Keratinocyte (primary cell): ENCODE data around the gene RGS7BP. TPM values are rescaled to one million over a fixed set of nuclear protein-coding genes. Genes with fewer than 3 reads are reported as not detected.

Experiments used
- DNase-seq: peaks from one replicate; pipeline ENCODE4 v3.0.0-alpha.2; 2011; ENCODE audit warnings: low read depth, missing footprints, low spot score
- FAIRE-seq: peaks from 2 replicates; lab custom pipeline; 2011; peaks lifted over from hg19 to GRCh38; lab: Jason Lieb, UNC
- H2AFZ ChIP-seq: 2 replicates; pipeline ENCODE4 v1.6.0; 2012; ENCODE audit warnings: low read length, control low read depth, inconsistent platforms; ENCODE audit not compliant: control insufficient read depth
- H3K27ac ChIP-seq: 2 replicates; pipeline ENCODE4 v1.5.1; 2011; ENCODE audit warnings: low read length; ENCODE audit not compliant: control insufficient read depth, insufficient read depth
- H3K27me3 ChIP-seq: 3 replicates; pipeline ENCODE4 v1.6.0; 2011; ENCODE audit warnings: low read length; ENCODE audit not compliant: control insufficient read depth, insufficient read depth; ENCODE audit errors: extremely low read depth
- H3K36me3 ChIP-seq, 2 experiments: 2 replicates in 1 of 2; 3 replicates in 1 of 2; pipeline ENCODE4 v1.5.1; 2011; ENCODE audit warnings: low read length in 2 of 2, mild to moderate bottlenecking in 1 of 2; ENCODE audit not compliant: control insufficient read depth in 2 of 2, insufficient read depth in 2 of 2; ENCODE audit errors: extremely low read depth in 1 of 2
- H3K4me1 ChIP-seq: 3 replicates; pipeline ENCODE4 v1.5.1; 2011; ENCODE audit warnings: low read length; ENCODE audit not compliant: control insufficient read depth, insufficient read depth; ENCODE audit errors: extremely low read depth
- H3K4me2 ChIP-seq: 3 replicates; pipeline ENCODE4 v1.6.0; 2011; ENCODE audit warnings: low read depth, low read length; ENCODE audit not compliant: control insufficient read depth, insufficient read depth; ENCODE audit errors: extremely low read depth
- H3K4me3 ChIP-seq, 3 experiments: fragments of 200-600 bp in 1 of 3; sonication (generic) in 1 of 3; 2 replicates in 2 of 3; 3 replicates in 1 of 3; pipeline ENCODE4 v1.5.1; 2011 to 2016; ENCODE audit warnings: low read length in 3 of 3, mild to moderate bottlenecking in 3 of 3, control low read depth in 2 of 3, inconsistent platforms in 1 of 3, low read depth in 1 of 3, mixed read lengths in 1 of 3, mixed run types in 1 of 3, moderate library complexity in 1 of 3; ENCODE audit not compliant: control insufficient read depth in 2 of 3, insufficient read depth in 2 of 3; ENCODE audit errors: extremely low read depth in 1 of 3
- H3K79me2 ChIP-seq: 2 replicates; pipeline ENCODE4 v1.6.0; 2012; ENCODE audit warnings: low read length; ENCODE audit not compliant: control insufficient read depth, insufficient read depth
- H3K9ac ChIP-seq: 3 replicates; pipeline ENCODE4 v1.6.0; 2011; ENCODE audit warnings: low read length; ENCODE audit not compliant: control insufficient read depth, insufficient read depth; ENCODE audit errors: extremely low read depth
- H3K9me1 ChIP-seq: 3 replicates; pipeline ENCODE4 v1.6.0; 2011; ENCODE audit warnings: low read length; ENCODE audit not compliant: control insufficient read depth, insufficient read depth; ENCODE audit errors: extremely low read depth
- H3K9me3 ChIP-seq: 2 replicates; pipeline ENCODE4 v1.5.1; 2012; ENCODE audit warnings: low read depth, low read length; ENCODE audit not compliant: control insufficient read depth
- H4K20me1 ChIP-seq: 3 replicates; pipeline ENCODE4 v1.6.0; 2011; ENCODE audit warnings: low read length; ENCODE audit not compliant: control insufficient read depth, insufficient read depth; ENCODE audit errors: extremely low read depth
- CTCF ChIP-seq, 3 experiments: IDR thresholded peaks in 1 of 3; conservative IDR thresholded peaks in 1 of 3; optimal IDR thresholded peaks in 1 of 3; 2 replicates in 2 of 3; 3 replicates in 1 of 3; pipeline versions ENCODE3 to v1.5.1; 2011; ENCODE audit warnings: low read length in 3 of 3, mild to moderate bottlenecking in 3 of 3, moderate library complexity in 2 of 3, control low read depth in 1 of 3, inconsistent platforms in 1 of 3; ENCODE audit not compliant: insufficient read depth in 2 of 3; ENCODE audit errors: extremely low read depth in 1 of 3
- EZH2 ChIP-seq: IDR thresholded peaks from one replicate; pipeline ENCODE4 v1.6.1; 2012; ENCODE audit warnings: inconsistent platforms, mild to moderate bottlenecking, low read length, moderate library complexity
- dilution Hi-C: fragments of 300-500 bp; cut with MboI; formaldehyde crosslinking; loops from one replicate; pipeline ENCODE4 v1.7.0; 2020; ENCODE audit warnings: low sequenced_read_pairs; ENCODE audit not compliant: extremely low pct_ligation_motif_present
- polyA plus RNA-seq, 5 experiments: library from polyadenylated mRNA; depleted of rRNA in 3 of 5; stranded (reverse) in 3 of 5; stranded (forward) in 1 of 5; unstranded in 1 of 5; fragments of >200 nt; gene quantifications; 1 replicate in 1 of 5; 2 replicates in 3 of 5; 3 replicates in 1 of 5; pipeline versions ENCODE4 v1.2.1 to v1.2.3, GENCODE V29; 2011 to 2012; ENCODE audit warnings: missing spikeins in 2 of 5, low read depth in 1 of 5, low replicate concordance in 1 of 5

Gene RGS7BP
- polyA plus RNA-seq, 1 donor (not counting 4 experiments of a cell fraction or from before 2014, with no cell fraction given): not detected

GRCh38 chr5:64530076-64530475, 24.3 kb downstream of the RGS7BP start:
- no peak overlapping the region for H3K4me2 ChIP-seq
- dilution Hi-C loops: no loop called here
- no peaks in the 10 kb centered on the region for H3K36me3 ChIP-seq
- H3K9me1 ChIP-seq: no peaks in the 10 kb centered on the region
- no peak for FAIRE-seq
- H3K4me3 ChIP-seq: no peak overlapping the region
- H4K20me1 ChIP-seq: no peaks in the 10 kb centered on the region
- H3K27me3 ChIP-seq: peaks cover 8% of the 10 kb centered on the region
- H3K27ac ChIP-seq: no peak overlapping the region
- H3K4me1 ChIP-seq: no peaks in the 10 kb centered on the region
- no peak overlapping the region for H2AFZ ChIP-seq
- no peaks in the 10 kb centered on the region for H3K9me3 ChIP-seq
- TF ChIP-seq CTCF (optimal IDR thresholded peaks at IDR 0.05 in 1 of 3, IDR thresholded peaks at IDR 0.05 in 1 of 3, conservative IDR thresholded peaks at IDR 0.05 in 1 of 3; ENCODE audit: extremely low read depth in 1 of 3, insufficient read depth in 2 of 3, low read length in 3 of 3) (no peak), EZH2 (no peak)
- no peak overlapping the region for H3K9ac ChIP-seq
- no peak for DNase-seq
- H3K79me2 ChIP-seq: no peaks in the 10 kb centered on the region

- DNase-seq (no peak), FAIRE-seq (no peak)
- Histone ChIP-seq H3K9ac (no peak overlapping the region), H3K27me3 (peaks cover 4% of the 10 kb centered on the region), H3K9me1 (no peaks in the 10 kb centered on the region), H3K27ac (no peak overlapping the region), H3K79me2 (no peaks in the 10 kb centered on the region), H2AFZ (no peak overlapping the region), H3K4me3 (no peak overlapping the region), H3K4me1 (no peaks in the 10 kb centered on the region), H4K20me1 (no peaks in the 10 kb centered on the region), H3K9me3 (no peaks in the 10 kb centered on the region), H3K4me2 (no peak overlapping the region), H3K36me3 (no peaks in the 10 kb centered on the region)
- dilution Hi-C loops: no loop called here
- no peak for TF ChIP-seq EZH2
- no peak for TF ChIP-seq CTCF (optimal IDR thresholded peaks at IDR 0.05 in 1 of 3, IDR thresholded peaks at IDR 0.05 in 1 of 3, conservative IDR thresholded peaks at IDR 0.05 in 1 of 3; ENCODE audit: extremely low read depth in 1 of 3, insufficient read depth in 2 of 3, low read length in 3 of 3)
Observed at GRCh38 chr5:64532212-64532611, 26.4 kb downstream of the RGS7BP start.
